Endometrial microvascular endothelial cells (primary cell): ENCODE results near the gene WNT5B. TPM values are rescaled to one million over a fixed set of nuclear protein-coding genes. Genes with fewer than 3 reads are reported as not detected.

Experiments used
- total RNA-seq: library from RNA; depleted of rRNA; stranded (reverse); fragments of >200 nt; gene quantifications from one replicate; pipeline ENCODE4 v1.2.3, GENCODE V29; 2015; ENCODE audit errors: inconsistent ontology term

Gene WNT5B
- total RNA-seq, 1 donor from 2014 or later = 6.1 TPM

Other genes starting within 250 kb of the WNT5B start
- gene FBXL14, start 34.6 kb upstream of the WNT5B start, total RNA-seq = 8.6 TPM
- 22.1 TPM for gene ADIPOR2, start 61.8 kb downstream of the WNT5B start, total RNA-seq
- not detected for gene LRTM2, start 191.3 kb downstream of the WNT5B start, total RNA-seq